Immature natural killer cell (primary cell): ENCODE measurements around the gene LENEP. TPM values are rescaled to one million over a fixed set of nuclear protein-coding genes. Genes with fewer than 3 reads are reported as not detected.

Experiments used
- DNase-seq, 3 donors: peaks; one replicate each; pipeline ENCODE4 v3.0.0; 2022; ENCODE audit warnings: mixed read lengths in 1 of 3
- H3K27ac Mint-ChIP-seq, 6 donors: one replicate each; pipeline ENCODE4 v1.8.0; 2020; ENCODE audit warnings: mixed read lengths in 6 of 6, mild to moderate bottlenecking in 5 of 6, inconsistent platforms in 4 of 6, moderate library complexity in 3 of 6
- H3K27me3 Mint-ChIP-seq, 3 donors: one replicate each; pipeline ENCODE4 v1.8.0; 2020 to 2021; ENCODE audit warnings: low read depth in 3 of 3, mild to moderate bottlenecking in 3 of 3, mixed read lengths in 3 of 3, moderate library complexity in 3 of 3, inconsistent platforms in 1 of 3
- H3K36me3 Mint-ChIP-seq, 3 donors: one replicate each; pipeline ENCODE4 v1.8.0; 2020; ENCODE audit warnings: mixed read lengths in 3 of 3, inconsistent platforms in 2 of 3, mild to moderate bottlenecking in 2 of 3
- H3K4me1 Mint-ChIP-seq, 2 donors: one replicate each; pipeline ENCODE4 v1.8.0; 2020; ENCODE audit warnings: inconsistent platforms in 2 of 2, mild to moderate bottlenecking in 2 of 2, mixed read lengths in 2 of 2, moderate library complexity in 1 of 2
- H3K4me3 Mint-ChIP-seq, 5 donors: one replicate each; pipeline ENCODE4 v1.8.0; 2020; ENCODE audit warnings: mild to moderate bottlenecking in 5 of 5, mixed read lengths in 5 of 5, inconsistent platforms in 3 of 5, moderate library complexity in 3 of 5
- H3K9me3 Mint-ChIP-seq, 6 donors: one replicate each; pipeline ENCODE4 v1.8.0; 2020; ENCODE audit warnings: mild to moderate bottlenecking in 6 of 6, mixed read lengths in 6 of 6, inconsistent platforms in 4 of 6, moderate library complexity in 3 of 6
- polyA plus RNA-seq, 3 donors: library from polyadenylated mRNA; unstranded; fragments of 300-500 nt; fragmentation: Illumina TruSeq; gene quantifications; one replicate each; pipeline ENCODE4 v1.2.3, GENCODE V29; 2021

The LENEP gene
- polyA plus RNA-seq, 3 donors from 2014 or later: not detected

DNA sequence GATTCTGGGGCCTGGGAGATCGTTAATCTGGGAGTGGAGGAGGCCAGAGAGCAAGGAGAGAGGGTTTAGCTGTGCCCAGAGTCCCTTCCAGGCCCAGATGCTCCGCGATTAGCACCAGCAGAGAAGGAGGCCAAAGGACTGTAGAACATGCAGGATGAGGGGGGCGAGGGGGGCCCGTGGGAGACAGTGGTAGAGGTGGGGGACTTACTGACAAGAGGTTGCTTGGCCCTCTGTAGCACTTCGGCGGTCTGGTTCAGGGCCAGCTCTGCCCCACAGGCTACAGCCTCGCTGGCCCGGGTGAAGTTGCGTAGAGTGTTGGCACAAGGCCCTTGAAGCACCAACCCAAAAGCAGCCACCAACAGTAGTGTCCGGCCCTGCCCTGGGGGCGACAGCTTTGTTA is 39.5 kb downstream of the LENEP start:
- Mint-ChIP-seq H3K9me3 (peaks cover 0 to 4% (median 0%) of the 10 kb centered on the region in 6 donors), H3K4me1 (no peaks in the 10 kb centered on the region), H3K4me3 (no peak overlapping the region), H3K27me3 (peaks cover 0 to 4% (median 2%) of the 10 kb centered on the region in 3 donors), H3K27ac (no peak overlapping the region), H3K36me3 (no peaks in the 10 kb centered on the region)
- no peak for DNase-seq

DNA sequence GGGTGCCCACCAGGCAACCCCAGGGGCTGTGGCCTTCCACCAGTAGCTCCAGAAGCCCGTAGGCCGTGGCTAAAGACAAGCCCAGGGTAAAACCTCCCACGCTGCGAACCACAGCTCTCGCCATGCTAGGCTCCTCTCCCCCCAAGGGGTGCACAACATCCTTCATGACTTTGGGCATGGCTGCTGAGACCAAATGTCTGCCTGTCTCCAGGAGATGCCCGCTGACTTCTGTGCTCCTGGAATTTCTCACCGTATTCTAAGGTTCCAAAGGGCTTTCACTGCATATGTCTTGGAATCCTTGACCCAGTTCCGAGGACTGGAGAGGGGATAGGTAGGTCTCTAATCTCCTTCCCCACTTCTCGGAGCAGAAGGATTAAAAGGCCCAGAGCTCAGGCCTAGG is 40.1 kb downstream of the LENEP start, which contains the start of the genes DCST1 and DCST2:
Gene DCST1, plus strand, starts transcription at position 301 of the 400 bp plus-strand sequence. CDS start 213 bp downstream, outside the sequence.
Gene DCST2, minus strand, starts transcription at position 258 of the 400 bp plus-strand sequence. Its CDS starts 80 bp downstream, at position 178.
- Mint-ChIP-seq H3K36me3 (no peaks in the 10 kb centered on the region), H3K4me1 (no peaks in the 10 kb centered on the region), H3K9me3 (peaks cover 0 to 4% (median 0%) of the 10 kb centered on the region in 6 donors), H3K27me3 (peaks cover 0 to 5% (median 2%) of the 10 kb centered on the region in 3 donors), H3K27ac (no peak within 1 kb of the TSS), H3K4me3 (no peak within 1 kb of the TSS)
- DNase-seq: no peak

DNA sequence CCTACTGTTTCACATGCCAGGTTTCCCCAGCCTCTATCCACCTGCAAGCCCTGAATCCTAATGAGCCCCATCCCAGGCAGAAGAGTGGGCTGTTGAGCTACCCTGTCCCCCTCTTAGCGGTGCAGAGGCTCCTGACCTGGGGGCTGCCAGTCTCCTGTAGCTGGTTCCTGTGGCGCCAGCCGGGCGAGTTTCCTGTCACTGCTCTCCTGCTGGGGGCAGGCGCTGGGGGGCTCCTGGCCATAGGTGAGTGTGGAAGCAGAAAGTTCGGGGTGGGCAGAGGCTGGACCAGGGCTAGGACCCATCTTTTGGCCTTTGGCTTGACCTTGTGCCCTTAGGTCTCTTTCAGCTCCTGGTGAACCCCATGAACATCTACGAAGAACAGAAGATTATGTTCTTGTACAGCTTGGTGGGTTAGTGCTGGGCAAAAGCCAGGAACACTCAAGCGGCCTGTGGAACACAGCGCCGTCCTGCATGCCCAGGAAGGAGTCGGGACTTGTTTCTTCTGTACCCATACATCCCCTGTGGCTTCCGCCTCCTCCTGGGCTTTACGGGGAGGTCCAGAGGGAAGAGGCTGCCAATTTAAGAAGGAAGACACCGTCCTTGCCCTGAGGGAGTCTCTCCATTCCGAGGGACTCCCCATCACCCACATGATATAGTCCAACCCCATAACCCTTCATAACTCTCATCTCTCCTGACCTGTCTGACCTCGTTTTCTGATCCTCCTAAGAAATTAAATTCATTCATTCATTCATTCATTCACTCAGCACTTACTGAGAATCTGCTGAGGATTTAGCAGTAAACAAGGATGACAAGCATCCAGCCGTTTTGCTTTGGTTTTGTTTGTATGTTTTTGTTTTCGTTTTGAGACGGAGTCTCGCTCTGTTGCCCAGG is 41.2 kb downstream of the LENEP start:
- no peak overlapping the region for H3K27ac Mint-ChIP-seq
- peaks cover 0 to 4% (median 0%) of the 10 kb centered on the region in 6 donors for H3K9me3 Mint-ChIP-seq
- H3K4me3 Mint-ChIP-seq: no peak overlapping the region

DNA sequence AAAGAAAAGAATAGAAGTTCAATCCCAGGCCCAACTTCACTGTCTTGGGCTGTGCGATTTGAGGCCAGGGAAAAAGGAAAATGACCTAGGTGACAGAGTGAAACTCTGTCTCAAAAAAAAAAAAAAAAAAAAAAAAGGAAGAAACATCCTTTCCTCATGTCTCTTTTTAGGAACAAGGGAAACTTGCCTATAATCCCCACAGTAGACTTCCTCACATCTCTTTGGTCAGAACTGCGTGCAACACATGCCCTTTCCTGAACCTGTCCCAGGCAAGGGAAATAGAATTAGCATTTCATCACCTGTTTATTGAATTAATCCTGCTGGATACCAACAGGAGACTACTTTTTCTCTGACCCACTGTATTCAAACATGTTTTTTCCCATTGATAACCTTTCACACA is 42.5 kb downstream of the LENEP start:
- DNase-seq: no peak
- Mint-ChIP-seq H3K4me1 (no peaks in the 10 kb centered on the region), H3K27me3 (peaks cover 0 to 3% (median 0%) of the 10 kb centered on the region in 3 donors), H3K9me3 (peaks cover 0 to 2% (median 0%) of the 10 kb centered on the region in 6 donors), H3K27ac (no peak overlapping the region), H3K36me3 (no peaks in the 10 kb centered on the region), H3K4me3 (no peak overlapping the region)

More for the DNA sequence above, 41.2 kb downstream of the LENEP start:
- Mint-ChIP-seq H3K4me1 (no peaks in the 10 kb centered on the region), H3K36me3 (no peaks in the 10 kb centered on the region), H3K27me3 (peaks cover 0 to 3% (median 0%) of the 10 kb centered on the region in 3 donors)
- no peak for DNase-seq

DNA sequence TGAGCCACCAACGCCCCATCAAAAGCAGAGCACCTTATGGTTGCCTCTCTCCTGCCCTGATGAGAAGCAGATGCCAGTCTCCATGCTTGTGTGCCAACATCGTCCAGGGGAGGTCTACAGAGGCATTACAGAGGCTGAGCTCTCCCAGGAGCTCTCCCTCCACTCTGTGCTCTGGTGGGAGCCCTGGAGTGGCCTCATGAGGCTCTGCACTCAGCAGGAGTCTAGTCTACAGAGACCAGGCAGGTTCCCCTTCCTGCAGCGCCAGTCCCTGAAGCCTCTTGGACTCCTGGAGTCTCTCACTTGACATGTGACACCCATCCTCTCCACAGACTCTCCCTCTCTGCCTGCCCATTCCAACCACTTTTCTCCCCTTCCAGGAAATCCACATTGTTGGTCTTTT is 43.7 kb downstream of the LENEP start:
- DNase-seq: no peak
- Mint-ChIP-seq H3K4me3 (no peak overlapping the region), H3K27ac (no peak overlapping the region), H3K9me3 (peaks cover 0 to 2% (median 0%) of the 10 kb centered on the region in 6 donors), H3K4me1 (no peaks in the 10 kb centered on the region), H3K27me3 (peaks cover 0 to 3% (median 0%) of the 10 kb centered on the region in 3 donors), H3K36me3 (no peaks in the 10 kb centered on the region)

DNA sequence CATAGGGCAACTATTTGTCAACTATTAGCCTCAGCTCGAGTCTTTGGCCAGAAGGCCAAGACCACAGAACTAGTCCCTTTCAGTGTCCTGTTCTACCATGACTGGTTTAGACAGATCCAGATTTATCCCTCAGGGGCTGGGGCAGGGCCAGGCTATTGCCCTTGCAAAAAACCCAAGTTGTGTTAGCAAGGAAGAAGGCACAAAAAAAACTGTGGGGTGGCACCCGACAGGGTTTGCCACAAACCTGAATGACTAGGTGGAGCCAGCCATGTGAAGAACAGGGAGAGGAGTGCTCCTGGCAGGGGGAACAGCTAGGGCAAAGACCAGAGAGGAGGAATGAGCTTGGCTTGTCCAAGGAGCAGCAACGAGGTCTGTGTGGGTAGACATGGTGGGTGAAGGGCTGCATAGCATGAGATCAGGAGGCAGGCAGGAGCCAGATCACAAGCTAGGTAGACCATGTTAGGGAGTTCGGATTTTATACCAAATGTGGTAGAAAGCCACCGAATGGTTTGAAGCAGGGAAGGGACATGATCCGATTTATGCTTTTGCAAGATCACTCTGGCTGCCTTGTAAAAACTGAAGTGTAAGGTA is 44.6 kb downstream of the LENEP start:
- H3K36me3 Mint-ChIP-seq: no peaks in the 10 kb centered on the region
- no peaks in the 10 kb centered on the region for H3K4me1 Mint-ChIP-seq
- no peak overlapping the region for H3K4me3 Mint-ChIP-seq
- H3K27ac Mint-ChIP-seq: no peak overlapping the region
- H3K9me3 Mint-ChIP-seq: peaks cover 0 to 2% (median 0%) of the 10 kb centered on the region in 6 donors
- peaks cover 0 to 3% (median 0%) of the 10 kb centered on the region in 3 donors for H3K27me3 Mint-ChIP-seq
- no peak for DNase-seq

DNA sequence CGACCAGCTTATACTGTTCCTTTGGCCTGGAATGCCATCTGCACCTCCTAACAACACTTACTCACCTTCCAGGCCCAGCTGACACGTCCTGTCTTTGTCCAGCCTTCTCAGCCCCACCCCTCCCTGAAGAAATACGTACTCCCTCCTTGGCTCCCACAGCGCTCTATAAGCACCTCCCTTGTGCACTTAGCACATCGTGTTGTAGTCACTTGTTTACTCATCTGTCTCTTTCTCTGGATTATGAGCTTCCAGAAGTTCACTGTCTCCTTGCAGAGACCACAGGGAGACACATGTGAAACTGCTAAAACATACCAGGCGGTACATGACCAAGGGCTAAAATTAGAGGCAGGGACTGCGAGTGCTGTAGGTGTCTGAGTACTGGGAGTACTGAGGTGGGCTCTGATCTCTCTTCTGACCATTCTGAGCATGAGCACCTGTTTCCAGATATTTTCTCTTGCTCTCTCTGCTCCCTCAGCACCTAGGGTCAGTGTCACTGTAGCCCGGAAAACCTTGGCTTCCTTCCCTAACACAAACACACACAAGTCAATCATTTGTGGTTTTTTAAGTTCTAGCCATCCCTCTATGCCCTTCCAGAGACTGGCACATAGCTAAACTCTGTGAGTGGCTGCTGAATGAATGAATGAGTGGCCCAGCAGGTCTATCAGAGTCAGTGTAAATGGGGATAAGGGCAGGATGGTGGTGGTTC is 45.4 kb downstream of the LENEP start:
- Mint-ChIP-seq H3K4me1 (no peaks in the 10 kb centered on the region), H3K4me3 (no peak overlapping the region), H3K36me3 (no peaks in the 10 kb centered on the region), H3K27ac (no peak overlapping the region), H3K9me3 (peaks cover 0 to 2% (median 0%) of the 10 kb centered on the region in 6 donors), H3K27me3 (peaks cover 0 to 3% (median 0%) of the 10 kb centered on the region in 3 donors)
- DNase-seq: no peak

DNA sequence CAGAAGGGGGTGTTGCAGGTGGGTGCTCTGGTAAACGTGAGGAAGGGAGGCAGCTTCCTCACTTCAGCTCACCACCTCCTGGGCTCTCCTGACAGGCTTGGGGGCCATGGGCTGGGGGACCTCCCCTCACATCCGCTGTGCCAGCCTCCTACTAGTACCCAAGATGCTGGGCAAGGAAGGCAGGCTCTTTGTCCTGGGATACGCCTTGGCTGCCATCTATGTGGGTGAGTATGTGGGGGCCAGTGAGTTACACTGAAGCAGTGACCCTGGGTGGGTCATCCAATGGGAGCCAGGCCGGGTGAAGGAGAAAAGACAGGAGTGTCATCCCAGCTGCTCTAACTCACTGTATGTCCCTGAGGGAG is 45.9 kb downstream of the LENEP start:
- Mint-ChIP-seq H3K4me1 (no peaks in the 10 kb centered on the region), H3K9me3 (peaks cover 0 to 2% (median 0%) of the 10 kb centered on the region in 6 donors), H3K36me3 (no peaks in the 10 kb centered on the region), H3K27ac (no peak overlapping the region), H3K4me3 (no peak overlapping the region), H3K27me3 (peaks cover 0 to 3% (median 0%) of the 10 kb centered on the region in 3 donors)
- no peak for DNase-seq

DNA sequence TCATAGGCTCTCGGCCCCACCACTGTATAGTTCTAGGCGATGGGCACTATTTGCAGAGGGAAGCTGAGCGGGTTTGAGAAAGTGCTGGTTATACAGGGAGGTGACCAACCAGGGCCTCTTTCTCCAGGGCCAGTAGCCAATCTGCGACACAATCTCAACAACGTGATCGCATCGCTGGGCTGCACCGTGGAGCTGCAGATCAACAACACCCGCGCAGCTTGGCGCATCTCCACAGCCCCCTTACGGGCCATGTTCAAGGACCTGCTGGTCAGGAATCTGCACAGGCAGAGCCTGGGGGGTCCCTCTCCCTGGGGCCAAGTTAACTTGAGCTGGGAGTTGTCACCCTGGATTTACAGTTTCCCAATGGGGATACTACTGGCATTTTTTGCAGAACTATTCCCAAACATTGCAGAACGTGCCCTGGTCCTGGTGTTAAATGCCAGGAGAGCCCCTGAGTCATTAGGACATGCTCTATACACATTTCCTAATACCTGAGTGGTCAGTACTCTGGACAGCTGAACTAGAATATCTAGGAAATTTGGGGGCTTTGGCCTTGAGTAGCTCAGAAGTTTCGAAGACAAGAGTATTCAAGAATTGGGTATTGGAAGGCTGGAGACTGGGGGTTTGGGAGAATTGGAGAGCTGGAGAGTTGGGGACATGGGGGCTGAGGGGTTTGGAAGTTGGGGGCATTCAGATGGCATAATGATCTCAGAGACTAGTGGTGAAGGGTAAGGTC is 47.1 kb downstream of the LENEP start:
- H3K27me3 Mint-ChIP-seq: peaks cover 0 to 3% (median 0%) of the 10 kb centered on the region in 3 donors
- H3K4me1 Mint-ChIP-seq: no peaks in the 10 kb centered on the region
- no peak overlapping the region for H3K27ac Mint-ChIP-seq
- no peak for DNase-seq
- no peaks in the 10 kb centered on the region for H3K9me3 Mint-ChIP-seq
- no peak overlapping the region for H3K4me3 Mint-ChIP-seq
- H3K36me3 Mint-ChIP-seq: no peaks in the 10 kb centered on the region

DNA sequence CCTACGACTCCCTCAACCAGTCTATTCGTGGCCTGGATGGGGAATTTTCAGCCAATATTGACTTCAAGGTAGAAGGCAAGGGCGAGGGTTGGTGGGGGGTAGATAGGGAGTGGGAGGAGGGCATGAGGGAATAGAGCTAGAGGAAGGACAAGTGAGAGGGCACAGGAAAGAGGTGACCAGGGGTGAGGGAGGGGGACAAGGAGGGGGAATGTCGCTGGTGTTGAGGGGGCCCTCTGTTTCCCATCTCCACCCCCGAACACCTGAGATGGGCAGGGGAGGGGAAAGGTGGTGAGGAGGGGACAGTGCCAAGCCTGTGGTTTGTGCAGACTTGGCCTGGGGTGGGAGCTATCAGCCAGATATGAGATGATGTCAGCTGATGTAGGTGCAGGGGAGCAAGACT is 49.4 kb downstream of the LENEP start:
- H3K27ac Mint-ChIP-seq: no peak overlapping the region
- H3K4me1 Mint-ChIP-seq: no peaks in the 10 kb centered on the region
- H3K4me3 Mint-ChIP-seq: no peak overlapping the region
- no peak for DNase-seq
- peaks cover 0 to 4% (median under 1%) of the 10 kb centered on the region in 3 donors for H3K27me3 Mint-ChIP-seq
- no peaks in the 10 kb centered on the region for H3K9me3 Mint-ChIP-seq
- H3K36me3 Mint-ChIP-seq: no peaks in the 10 kb centered on the region

DNA sequence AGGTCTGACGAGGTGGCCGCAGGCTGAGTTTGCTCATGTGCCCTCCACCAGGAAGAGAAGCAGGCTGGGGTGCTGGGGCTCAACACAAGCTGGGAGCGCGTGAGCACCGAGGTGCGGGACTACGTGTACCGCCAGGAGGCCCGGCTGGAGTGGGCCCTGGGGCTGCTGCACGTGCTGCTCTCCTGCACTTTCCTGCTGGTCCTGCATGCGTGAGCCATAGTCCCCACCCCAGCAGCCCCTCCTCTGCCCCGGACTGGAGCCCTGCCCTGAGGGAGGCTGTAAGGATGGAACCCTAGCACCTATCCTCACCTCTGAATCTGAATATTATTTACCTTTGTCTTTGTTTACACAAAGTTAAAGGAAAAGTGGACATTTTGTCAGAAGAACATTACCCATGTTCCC is 49.9 kb downstream of the LENEP start:
- Mint-ChIP-seq H3K27ac (no peak overlapping the region), H3K27me3 (peaks cover 0 to 2% (median 1%) of the 10 kb centered on the region in 3 donors), H3K9me3 (no peaks in the 10 kb centered on the region), H3K4me1 (no peaks in the 10 kb centered on the region), H3K4me3 (no peak overlapping the region), H3K36me3 (no peaks in the 10 kb centered on the region)
- DNase-seq: no peak

DNA sequence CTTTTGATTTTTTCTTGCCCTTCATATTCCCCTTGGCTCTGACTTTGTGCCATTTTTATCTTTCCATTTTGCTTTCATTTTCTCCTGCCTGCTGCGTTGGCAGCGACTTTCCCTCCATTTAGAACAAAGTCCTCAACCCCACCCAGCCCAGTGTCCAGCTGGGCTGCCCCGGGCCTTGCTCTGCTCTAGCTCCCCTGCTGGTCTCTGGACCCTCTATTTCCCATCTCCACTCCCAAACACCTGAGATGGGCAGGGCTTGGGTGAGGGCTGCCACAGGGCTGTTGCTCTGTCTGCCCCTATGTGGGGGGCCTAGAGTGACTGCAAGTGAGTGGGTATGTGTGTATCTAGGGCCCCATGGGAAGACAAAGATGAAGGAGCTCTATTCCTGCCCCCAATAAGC is 50.4 kb downstream of the LENEP start:
- H3K27me3 Mint-ChIP-seq: peaks cover 0 to 2% (median 1%) of the 10 kb centered on the region in 3 donors
- H3K4me1 Mint-ChIP-seq: no peaks in the 10 kb centered on the region
- DNase-seq: no peak
- H3K4me3 Mint-ChIP-seq: no peak overlapping the region
- no peaks in the 10 kb centered on the region for H3K9me3 Mint-ChIP-seq
- H3K36me3 Mint-ChIP-seq: no peaks in the 10 kb centered on the region
- H3K27ac Mint-ChIP-seq: no peak overlapping the region
